ENCODE measurements around the gene MASP2.
"Not testable (repeated sequence)": the region's sequence is repeated elsewhere in the genome, so short reads cannot be mapped to it uniquely, and the experiment has no call there.

Gene MASP2

GRCh38 chr1:10989920-10990516, 57.0 kb downstream of the MASP2 start:
- not testable (repeated sequence) for DNase-seq (ENCODE audit: low spot score)

GRCh38 chr1:10989095-10989494, 57.9 kb downstream of the MASP2 start:
- DNase-seq (ENCODE audit: low spot score) = no peak

GRCh38 chr1:10987840-10988417, 59.1 kb downstream of the MASP2 start:
- no peak for DNase-seq (ENCODE audit: low spot score)

GRCh38 chr1:10986525-10986890, 60.5 kb downstream of the MASP2 start:
- DNase-seq (ENCODE audit: low spot score) = no peak

- peak; percentile 73 for DNase-seq (ENCODE audit: low spot score)
Measured at GRCh38 chr1:10980841-10981727, 66.0 kb downstream of the MASP2 start.

GRCh38 chr1:10980094-10980577, 66.9 kb downstream of the MASP2 start:
- peak; percentile 90 for DNase-seq (ENCODE audit: low spot score)

- DNase-seq (ENCODE audit: low spot score) = no peak
Measured at GRCh38 chr1:10979483-10979920, 67.5 kb downstream of the MASP2 start.

- no peak for DNase-seq (ENCODE audit: low spot score)
Measured at GRCh38 chr1:10978719-10979118, 68.3 kb downstream of the MASP2 start.

Measured in AG20443 (cell line).